GM20000 (cell line): ENCODE results near the gene RNF40.

Experiments
- DNase-seq: peaks from one replicate; pipeline ENCODE4 v3.0.0; 2012; ENCODE audit warnings: low spot score
- TF ChIP-seq, protein P1 (sequence below): IDR thresholded peaks from 2 replicates; pipeline ENCODE4 v1.5.1; 2012; ENCODE audit warnings: mild to moderate bottlenecking, control low read depth; ENCODE audit errors: extremely low read depth, missing control alignments

RNF40 gene

GRCh38 chr16:30780021-30780420 lies 17.9 kb downstream of the RNF40 start:
- TF ChIP-seq, protein P1, sequence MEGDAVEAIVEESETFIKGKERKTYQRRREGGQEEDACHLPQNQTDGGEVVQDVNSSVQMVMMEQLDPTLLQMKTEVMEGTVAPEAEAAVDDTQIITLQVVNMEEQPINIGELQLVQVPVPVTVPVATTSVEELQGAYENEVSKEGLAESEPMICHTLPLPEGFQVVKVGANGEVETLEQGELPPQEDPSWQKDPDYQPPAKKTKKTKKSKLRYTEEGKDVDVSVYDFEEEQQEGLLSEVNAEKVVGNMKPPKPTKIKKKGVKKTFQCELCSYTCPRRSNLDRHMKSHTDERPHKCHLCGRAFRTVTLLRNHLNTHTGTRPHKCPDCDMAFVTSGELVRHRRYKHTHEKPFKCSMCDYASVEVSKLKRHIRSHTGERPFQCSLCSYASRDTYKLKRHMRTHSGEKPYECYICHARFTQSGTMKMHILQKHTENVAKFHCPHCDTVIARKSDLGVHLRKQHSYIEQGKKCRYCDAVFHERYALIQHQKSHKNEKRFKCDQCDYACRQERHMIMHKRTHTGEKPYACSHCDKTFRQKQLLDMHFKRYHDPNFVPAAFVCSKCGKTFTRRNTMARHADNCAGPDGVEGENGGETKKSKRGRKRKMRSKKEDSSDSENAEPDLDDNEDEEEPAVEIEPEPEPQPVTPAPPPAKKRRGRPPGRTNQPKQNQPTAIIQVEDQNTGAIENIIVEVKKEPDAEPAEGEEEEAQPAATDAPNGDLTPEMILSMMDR, result no peak
- DNase-seq, result no peak

DNA sequence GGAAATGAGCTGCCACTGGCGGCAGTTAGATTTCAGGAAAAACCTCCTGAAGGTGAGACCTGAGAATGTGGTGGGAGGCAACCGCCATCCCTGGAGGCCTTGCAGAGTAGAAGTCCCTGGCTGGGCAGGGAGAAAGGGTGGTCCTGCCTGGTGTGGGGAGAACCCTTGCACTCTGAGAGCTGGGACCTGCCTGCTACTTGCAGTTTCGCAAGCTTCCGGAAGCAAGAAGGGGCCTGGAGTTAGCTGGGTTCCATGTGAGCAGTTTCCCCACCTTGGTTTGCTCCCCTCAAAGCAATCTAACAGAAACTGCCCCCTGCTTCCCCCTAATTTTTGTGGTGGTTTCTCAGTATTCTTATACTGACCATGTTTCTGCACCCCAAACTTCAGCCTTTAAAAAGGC lies 18.4 kb downstream of the RNF40 start:
- TF ChIP-seq, protein P1, result no peak
- DNase-seq, result no peak

DNA sequence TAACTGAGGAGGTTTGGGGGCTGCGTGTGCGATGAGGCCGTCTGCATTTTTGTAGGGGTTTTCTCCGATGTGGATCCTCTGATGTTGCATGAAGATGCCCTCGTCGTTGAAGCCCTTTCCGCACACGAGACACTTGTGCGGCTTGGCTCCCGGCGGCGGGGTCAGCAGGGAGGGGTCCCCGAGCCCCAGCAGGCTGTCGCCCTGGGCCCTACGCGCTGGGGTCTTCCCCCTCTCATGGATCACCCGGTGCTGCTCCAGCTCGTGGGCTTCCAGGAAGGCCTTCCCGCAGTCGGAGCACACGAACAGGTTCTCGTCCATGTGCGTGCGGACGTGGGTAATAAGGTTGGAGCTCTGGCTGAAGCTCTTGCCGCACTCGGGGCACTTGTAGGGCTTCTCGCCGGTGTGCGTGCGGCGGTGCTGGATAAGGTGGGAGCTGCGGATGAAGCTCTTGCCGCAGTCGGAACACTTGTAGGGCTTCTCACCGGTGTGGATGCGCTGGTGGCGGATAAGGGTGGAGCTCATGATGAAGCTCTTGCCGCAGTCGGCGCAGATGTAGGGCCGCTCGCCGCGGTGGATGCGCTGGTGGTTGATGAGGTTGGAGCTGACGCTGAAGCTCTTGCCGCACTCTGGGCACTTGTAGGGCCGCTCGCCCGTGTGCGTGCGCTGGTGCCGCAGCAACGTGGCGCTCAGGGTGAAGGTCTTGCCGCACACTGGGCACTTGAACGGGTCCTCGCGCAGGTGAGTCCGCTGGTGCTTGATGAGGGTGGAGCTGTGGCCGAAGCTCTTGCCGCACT lies 20.6 kb downstream of the RNF40 start:
- TF ChIP-seq, protein P1, result no peak

GRCh38 chr16:30783280-30784109 lies 21.4 kb downstream of the RNF40 start:
- DNase-seq, result no peak
- TF ChIP-seq, protein P1, result no peak

More for the DNA sequence above, 20.6 kb downstream of the RNF40 start:
- no peak for DNase-seq

DNA sequence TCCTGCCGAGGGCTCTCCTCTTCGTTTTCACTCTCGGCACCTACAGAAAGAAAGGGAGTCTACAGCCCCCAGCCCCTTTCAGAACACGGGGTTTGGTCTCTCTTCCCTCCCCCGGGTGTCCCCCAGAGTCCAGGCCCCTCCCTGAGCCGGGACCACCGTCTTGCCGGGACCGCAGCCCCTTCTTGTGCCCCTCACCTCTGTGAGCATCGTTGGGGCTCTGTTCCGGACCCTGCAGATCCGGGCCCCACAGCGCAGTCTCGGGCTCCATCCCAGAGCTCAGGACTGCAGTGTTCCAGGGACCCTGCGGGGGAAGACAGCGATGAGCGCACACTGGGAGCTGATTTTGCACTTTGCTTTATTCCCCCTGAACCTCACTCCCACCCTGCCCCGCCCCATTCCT lies 22.1 kb downstream of the RNF40 start:
- TF ChIP-seq, protein P1, result no peak

DNA sequence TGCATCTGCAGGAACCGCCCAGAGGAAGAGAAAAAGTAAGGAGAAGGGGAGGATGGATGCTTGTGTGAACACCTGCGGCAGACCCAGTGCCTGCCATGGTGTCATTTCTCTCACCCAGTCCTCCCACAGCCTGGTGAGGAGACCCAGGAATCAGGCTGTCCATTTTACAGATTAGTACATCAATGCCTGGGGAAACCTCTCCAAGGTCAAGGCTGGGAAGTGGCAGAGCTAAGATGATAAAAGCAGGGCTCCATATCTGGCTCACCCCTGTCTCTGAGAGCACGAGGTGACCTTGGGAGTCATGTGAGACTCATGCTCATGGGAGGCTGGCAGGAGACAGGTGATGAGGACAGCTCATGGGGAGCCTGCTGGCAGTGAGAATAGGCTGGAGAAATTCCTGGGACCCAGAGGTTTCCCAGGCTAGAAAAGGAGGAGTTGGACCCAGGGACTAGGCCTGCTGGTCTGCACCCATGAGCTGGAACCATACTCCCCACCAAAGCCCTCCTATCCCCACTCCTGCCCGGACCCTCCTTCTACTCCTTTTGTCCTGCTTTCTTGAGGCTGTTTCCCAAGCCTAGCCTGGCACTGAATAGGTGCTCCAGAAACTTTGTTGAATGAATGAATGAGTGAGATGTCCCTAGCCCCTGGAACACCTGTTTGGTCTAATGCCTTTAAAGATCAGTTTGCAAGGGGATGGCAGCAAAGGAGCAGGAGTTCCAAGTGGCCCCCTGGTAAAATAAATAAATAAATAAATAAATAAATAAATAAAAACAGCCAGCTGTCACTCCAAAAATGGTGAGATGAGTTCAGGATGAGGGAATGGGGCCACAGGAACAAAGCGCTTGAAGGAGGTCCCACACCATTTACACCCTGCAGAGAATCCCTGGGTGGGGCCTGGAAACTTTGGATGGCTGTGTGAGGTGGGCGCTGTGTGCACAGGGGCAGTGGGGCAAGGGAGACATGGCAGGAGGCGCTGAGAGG lies 23.3 kb downstream of the RNF40 start:
- no peak for DNase-seq
- TF ChIP-seq, protein P1, result no peak

More for the DNA sequence above, 22.1 kb downstream of the RNF40 start:
- no peak for DNase-seq
